Lower leg skin (tissue), 3 donors: ENCODE measurements around the gene METTL25B.

Experiments
- POLR2A ChIP-seq, 2 donors: fragments of 450-650 bp; IDR thresholded peaks; one replicate each; pipeline ENCODE4 v1.6.1; 2016 to 2017; ENCODE audit warnings: antibody characterized with exemption in 2 of 2, mild to moderate bottlenecking in 1 of 2, moderate library complexity in 1 of 2
- TF ChIP-seq, protein P1 (sequence below), 3 donors: fragments of 450-650 bp; IDR thresholded peaks; one replicate each; pipeline ENCODE4 v1.5.1; 2016; ENCODE audit warnings: antibody characterized with exemption in 3 of 3, mild to moderate bottlenecking in 3 of 3, moderate library complexity in 2 of 3

DNA sequence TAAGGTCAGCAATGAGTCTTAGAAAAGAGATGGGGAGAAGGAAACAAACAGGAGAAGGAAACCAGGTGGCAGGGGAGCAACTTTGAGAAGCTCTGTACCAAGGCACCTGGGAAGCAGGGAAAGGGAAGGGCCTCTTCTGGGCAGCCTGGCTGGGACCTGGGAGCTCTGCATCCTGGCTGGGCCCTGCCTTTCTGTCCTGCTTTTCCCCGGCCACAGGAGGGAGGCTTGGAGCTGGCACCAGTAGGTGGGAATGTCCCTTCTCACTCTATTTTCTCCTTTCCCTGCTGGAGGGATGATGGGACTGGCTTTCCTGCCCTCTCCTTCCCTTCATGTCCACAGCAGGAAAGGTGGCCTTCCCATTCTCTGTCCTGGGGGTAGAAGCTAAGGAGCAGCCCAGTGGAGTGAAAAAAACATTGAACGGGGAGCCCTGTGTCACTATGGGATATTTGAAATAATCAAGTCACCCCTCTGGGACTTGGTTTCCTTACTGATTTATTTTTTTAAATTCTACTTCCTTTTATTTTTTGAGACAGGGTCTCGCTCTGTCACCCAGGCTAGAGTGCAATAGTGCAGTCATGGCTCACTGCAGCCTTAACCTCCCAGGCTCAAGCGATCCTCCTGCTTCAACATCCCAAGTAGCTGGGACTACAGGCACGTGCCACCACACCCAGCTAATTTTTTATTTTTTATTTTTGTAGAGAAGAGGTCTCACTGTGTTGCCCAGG, 45.9 kb upstream of the METTL25B start:
- TF ChIP-seq, protein P1, sequence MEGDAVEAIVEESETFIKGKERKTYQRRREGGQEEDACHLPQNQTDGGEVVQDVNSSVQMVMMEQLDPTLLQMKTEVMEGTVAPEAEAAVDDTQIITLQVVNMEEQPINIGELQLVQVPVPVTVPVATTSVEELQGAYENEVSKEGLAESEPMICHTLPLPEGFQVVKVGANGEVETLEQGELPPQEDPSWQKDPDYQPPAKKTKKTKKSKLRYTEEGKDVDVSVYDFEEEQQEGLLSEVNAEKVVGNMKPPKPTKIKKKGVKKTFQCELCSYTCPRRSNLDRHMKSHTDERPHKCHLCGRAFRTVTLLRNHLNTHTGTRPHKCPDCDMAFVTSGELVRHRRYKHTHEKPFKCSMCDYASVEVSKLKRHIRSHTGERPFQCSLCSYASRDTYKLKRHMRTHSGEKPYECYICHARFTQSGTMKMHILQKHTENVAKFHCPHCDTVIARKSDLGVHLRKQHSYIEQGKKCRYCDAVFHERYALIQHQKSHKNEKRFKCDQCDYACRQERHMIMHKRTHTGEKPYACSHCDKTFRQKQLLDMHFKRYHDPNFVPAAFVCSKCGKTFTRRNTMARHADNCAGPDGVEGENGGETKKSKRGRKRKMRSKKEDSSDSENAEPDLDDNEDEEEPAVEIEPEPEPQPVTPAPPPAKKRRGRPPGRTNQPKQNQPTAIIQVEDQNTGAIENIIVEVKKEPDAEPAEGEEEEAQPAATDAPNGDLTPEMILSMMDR (IDR thresholded peaks at IDR 0.05): no peak
- no peak for TF ChIP-seq POLR2A (IDR thresholded peaks at IDR 0.05)
